Measurements from ENCODE around the gene DOK7. TPM values are rescaled to one million over a fixed set of nuclear protein-coding genes. Genes with fewer than 3 reads are reported as not detected.

The DOK7 gene
- total RNA-seq, 4 donors from 2014 or later, result 0.26 to 0.45 TPM; not detected in 2

DNA sequence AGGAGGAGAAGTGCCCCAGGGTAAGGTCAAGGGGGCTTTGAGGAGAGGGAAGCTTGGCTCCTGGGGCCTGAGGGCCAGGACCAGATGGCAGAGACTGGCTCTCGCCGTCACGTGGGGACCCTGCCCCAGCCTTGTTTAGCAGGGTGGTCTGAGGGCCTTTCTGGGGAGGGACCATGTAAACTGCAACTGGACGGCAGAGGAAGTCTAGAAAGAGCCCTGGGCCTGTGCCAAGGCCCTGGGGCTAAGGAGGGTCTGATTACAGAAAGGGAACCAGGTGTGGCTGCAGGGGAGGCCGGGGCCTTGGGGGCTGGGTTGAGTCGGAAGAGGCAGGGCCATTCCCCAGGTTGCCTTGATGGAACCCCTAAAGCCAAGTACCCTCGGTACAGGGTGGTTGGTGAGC is 23.1 kb upstream of the DOK7 start:
- no peak for DNase-seq
- no peak overlapping the region for H3K4me3 ChIP-seq
- no peaks in the 10 kb centered on the region for H3K9me3 ChIP-seq
- peaks cover 0 to 10% (median 0%) of the 10 kb centered on the region in 4 donors for H3K27me3 ChIP-seq
- H3K27ac ChIP-seq, result no peak overlapping the region
- H3K36me3 ChIP-seq, result no peaks in the 10 kb centered on the region
- peaks cover 24 to 69% (median 34%) of the 10 kb centered on the region in 3 donors for H3K4me1 ChIP-seq
- TF ChIP-seq POLR2A (IDR thresholded peaks at IDR 0.05), result no peak
- TF ChIP-seq, protein P1, sequence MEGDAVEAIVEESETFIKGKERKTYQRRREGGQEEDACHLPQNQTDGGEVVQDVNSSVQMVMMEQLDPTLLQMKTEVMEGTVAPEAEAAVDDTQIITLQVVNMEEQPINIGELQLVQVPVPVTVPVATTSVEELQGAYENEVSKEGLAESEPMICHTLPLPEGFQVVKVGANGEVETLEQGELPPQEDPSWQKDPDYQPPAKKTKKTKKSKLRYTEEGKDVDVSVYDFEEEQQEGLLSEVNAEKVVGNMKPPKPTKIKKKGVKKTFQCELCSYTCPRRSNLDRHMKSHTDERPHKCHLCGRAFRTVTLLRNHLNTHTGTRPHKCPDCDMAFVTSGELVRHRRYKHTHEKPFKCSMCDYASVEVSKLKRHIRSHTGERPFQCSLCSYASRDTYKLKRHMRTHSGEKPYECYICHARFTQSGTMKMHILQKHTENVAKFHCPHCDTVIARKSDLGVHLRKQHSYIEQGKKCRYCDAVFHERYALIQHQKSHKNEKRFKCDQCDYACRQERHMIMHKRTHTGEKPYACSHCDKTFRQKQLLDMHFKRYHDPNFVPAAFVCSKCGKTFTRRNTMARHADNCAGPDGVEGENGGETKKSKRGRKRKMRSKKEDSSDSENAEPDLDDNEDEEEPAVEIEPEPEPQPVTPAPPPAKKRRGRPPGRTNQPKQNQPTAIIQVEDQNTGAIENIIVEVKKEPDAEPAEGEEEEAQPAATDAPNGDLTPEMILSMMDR (IDR thresholded peaks at IDR 0.05), result no peak
- 53% methylated on average over 6 of the region's 7 CpGs; no CpG with 5 or more reads in 1 of the 2 donors for WGBS, 2 donors
- intact Hi-C loops (cut with DNase I), result no loop called here

DNA sequence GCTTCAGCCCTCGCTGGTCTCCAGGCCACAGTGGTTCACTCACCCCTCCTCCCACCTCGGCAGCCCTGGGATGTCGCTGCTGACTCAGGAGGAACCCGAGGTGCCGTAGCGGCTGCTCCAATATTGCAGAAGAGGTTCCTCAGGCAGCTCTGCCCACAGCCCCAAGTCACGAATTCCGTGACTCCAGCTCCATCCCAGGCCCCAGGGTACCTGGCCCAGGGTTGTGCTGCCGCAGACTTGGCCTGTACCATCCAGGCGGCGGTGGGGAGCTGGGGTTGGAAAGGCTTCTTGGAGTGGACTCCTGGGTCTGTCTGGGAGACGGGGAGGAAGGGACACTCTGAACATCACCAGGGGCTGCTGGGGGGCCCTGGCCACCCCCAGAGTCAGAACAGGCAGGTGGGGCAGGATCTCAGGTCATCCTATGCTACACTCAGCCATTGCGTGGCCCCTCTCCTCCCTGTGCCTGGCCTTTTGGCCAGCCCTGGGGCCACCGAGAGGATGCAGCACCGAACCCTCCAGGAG is 22.1 kb upstream of the DOK7 start:
- TF ChIP-seq, protein P1 (IDR thresholded peaks at IDR 0.05), result no peak
- no peak for TF ChIP-seq POLR2A (IDR thresholded peaks at IDR 0.05)
- Histone ChIP-seq H3K9me3 (no peaks in the 10 kb centered on the region), H3K4me3 (no peak overlapping the region), H3K27ac (no peak overlapping the region), H3K36me3 (no peaks in the 10 kb centered on the region), H3K27me3 (peaks cover 0 to 10% (median 0%) of the 10 kb centered on the region in 4 donors), H3K4me1 (peaks cover 24 to 63% (median 27%) of the 10 kb centered on the region in 3 donors)
- intact Hi-C loops (cut with DNase I), result no loop called here
- DNase-seq, result no peak
- 46% methylated on average over 6 of the region's 15 CpGs; no CpG with 5 or more reads in 1 of the 2 donors for WGBS, 2 donors

DNA sequence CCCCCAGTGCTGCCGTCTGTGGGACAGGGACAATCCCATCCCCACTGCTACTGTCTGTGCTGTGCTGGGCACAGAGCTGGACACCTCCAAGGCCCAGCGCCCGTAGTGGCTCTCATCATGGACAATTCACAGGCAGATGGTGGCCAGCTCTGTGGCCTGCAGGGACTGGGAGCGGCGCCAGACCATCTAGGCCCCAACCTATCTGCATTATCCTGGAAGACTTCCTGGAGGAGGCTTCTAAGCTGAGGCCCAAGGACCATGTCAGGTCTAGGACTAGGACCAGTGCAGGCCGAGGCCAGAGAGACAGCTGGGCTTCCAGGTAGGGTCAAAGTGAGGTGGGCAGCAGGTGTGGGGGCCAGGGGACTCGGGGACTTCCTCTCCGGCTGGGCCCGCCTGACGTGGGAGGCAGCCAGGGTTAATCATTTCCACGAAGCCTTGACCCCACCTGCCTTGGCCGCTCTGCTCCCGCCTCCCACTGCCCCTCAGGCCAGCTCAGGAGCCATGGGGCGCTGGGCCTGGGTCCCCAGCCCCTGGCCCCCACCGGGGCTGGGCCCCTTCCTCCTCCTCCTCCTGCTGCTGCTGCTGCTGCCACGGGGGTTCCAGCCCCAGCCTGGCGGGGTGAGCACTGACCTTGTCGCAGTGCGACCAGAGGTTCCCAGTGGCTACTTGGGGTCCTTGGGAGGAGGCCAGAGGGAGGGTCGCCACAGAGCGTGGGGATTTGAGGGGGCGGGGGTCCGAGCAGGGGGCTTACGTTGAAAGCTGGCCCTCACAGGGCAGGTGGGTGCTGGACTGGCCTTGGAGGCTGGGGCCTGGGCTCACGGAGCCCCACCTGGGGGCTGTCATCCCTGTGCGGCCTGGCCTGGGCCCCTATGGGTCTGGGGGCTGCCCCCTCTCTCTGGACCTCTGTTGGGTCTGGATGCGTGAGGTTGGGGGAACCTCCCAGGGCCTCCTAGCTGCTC is 21.3 kb upstream of the DOK7 start, which contains the start of gene HGFAC:
HGFAC (plus strand) TSS at position 468 of the 959 bp plus-strand sequence; CDS start at position 502, 34 bp downstream.
- intact Hi-C loops (cut with DNase I), result loop anchor here (2.0 kb wide), 1 partner anchor 95 kb away; no protein-coding TSS in a partner anchor
- 88% methylated on average over 13 of the region's 27 CpGs; no CpG with 5 or more reads in 1 of the 2 donors for WGBS, 2 donors
- DNase-seq, result no peak

DNA sequence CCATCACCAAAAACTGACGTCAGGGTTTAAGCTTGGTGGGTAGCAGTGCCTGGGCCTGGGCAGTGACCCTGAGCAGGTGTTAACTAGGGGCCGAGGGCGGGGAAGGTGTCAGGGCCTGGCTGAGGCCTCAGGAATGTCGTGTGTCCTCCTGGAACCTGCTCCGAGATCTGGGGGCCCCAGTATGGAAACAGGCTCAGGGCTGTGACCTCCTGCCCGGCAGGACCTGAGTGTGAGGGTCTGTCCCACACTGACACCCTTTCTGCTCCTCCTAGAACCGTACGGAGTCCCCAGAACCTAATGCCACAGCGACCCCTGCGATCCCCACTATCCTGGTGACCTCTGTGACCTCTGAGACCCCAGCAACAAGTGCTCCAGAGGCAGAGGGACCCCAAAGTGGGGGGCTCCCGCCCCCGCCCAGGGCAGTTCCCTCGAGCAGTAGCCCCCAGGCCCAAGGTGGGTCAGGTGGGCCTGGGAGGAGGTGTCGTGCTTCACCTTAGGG is 20.6 kb upstream of the DOK7 start:
- TF ChIP-seq, protein P1 (IDR thresholded peaks at IDR 0.05), result no peak
- TF ChIP-seq POLR2A (IDR thresholded peaks at IDR 0.05), result no peak
- Histone ChIP-seq H3K9me3 (no peaks in the 10 kb centered on the region), H3K4me3 (no peak overlapping the region), H3K27me3 (peaks cover 0 to 10% (median 0%) of the 10 kb centered on the region in 4 donors), H3K27ac (no peak overlapping the region), H3K4me1 (peaks cover 11 to 49% (median 14%) of the 10 kb centered on the region in 3 donors), H3K36me3 (no peaks in the 10 kb centered on the region)
- no peak for DNase-seq
- intact Hi-C loops (cut with DNase I), result loop anchor here (2.0 kb wide), 1 partner anchor 96 kb away; no protein-coding TSS in a partner anchor
- WGBS, 2 donors, result 80% methylated on average over 2 of the region's 14 CpGs; no CpG with 5 or more reads in 1 of the 2 donors

More for the DNA sequence above, 21.3 kb upstream of the DOK7 start, which contains the start of gene HGFAC:
- H3K27ac ChIP-seq, result no peak within 1 kb of the TSS
- H3K36me3 ChIP-seq, result no peaks in the 10 kb centered on the region
- TF ChIP-seq, protein P1 (IDR thresholded peaks at IDR 0.05), result no peak
- no peak for TF ChIP-seq POLR2A (IDR thresholded peaks at IDR 0.05)
- peaks cover 0 to 10% (median 0%) of the 10 kb centered on the region in 4 donors for H3K27me3 ChIP-seq
- no peak within 1 kb of the TSS for H3K4me3 ChIP-seq
- H3K4me1 ChIP-seq, result peaks cover 16 to 56% (median 20%) of the 10 kb centered on the region in 3 donors
- no peaks in the 10 kb centered on the region for H3K9me3 ChIP-seq
